Osteoblast (primary cell): ENCODE data around the gene CCDC146. TPM values are rescaled to one million over a fixed set of nuclear protein-coding genes. Genes with fewer than 3 reads are reported as not detected.

Experiments
- DNase-seq: peaks from one replicate; pipeline ENCODE4 v3.0.0; 2011; ENCODE audit warnings: low spot score, mixed read lengths; ENCODE audit not compliant: insufficient read length; ENCODE audit errors: missing footprints
- H2AFZ ChIP-seq: 2 replicates; pipeline ENCODE4 v1.6.0; 2011; ENCODE audit warnings: mild to moderate bottlenecking, low read length
- H3K27ac ChIP-seq: 2 replicates; pipeline ENCODE4 v1.5.1; 2011; ENCODE audit warnings: mild to moderate bottlenecking, low read depth, low read length, moderate library complexity
- H3K27me3 ChIP-seq: 2 replicates; pipeline ENCODE4 v1.6.0; 2012; ENCODE audit warnings: mild to moderate bottlenecking, control low read depth, inconsistent platforms, low read length, moderate library complexity; ENCODE audit not compliant: insufficient read depth
- H3K36me3 ChIP-seq: 2 replicates; pipeline ENCODE4 v1.5.1; 2011; ENCODE audit warnings: mild to moderate bottlenecking, low read length, control low read depth, moderate library complexity; ENCODE audit not compliant: insufficient read depth
- H3K4me1 ChIP-seq: 2 replicates; pipeline ENCODE4 v1.5.1; 2011; ENCODE audit warnings: mild to moderate bottlenecking, low read length, control low read depth, moderate library complexity; ENCODE audit not compliant: insufficient read depth
- H3K4me2 ChIP-seq: 2 replicates; pipeline ENCODE4 v1.6.0; 2011; ENCODE audit warnings: mild to moderate bottlenecking, low read length; ENCODE audit not compliant: insufficient read depth
- H3K4me3 ChIP-seq: fragments of 200-600 bp; sonication (generic); 3 replicates; pipeline ENCODE4 v1.5.1; 2012; ENCODE audit warnings: mild to moderate bottlenecking, low read length, inconsistent platforms; ENCODE audit not compliant: insufficient read depth
- H3K79me2 ChIP-seq: 2 replicates; pipeline ENCODE4 v1.6.0; 2012; ENCODE audit warnings: mild to moderate bottlenecking, low read length, control low read depth, inconsistent platforms; ENCODE audit not compliant: insufficient read depth
- H3K9me3 ChIP-seq: 2 replicates; pipeline ENCODE4 v1.5.1; 2011; ENCODE audit warnings: low read depth, low read length, control low read depth
- H4K20me1 ChIP-seq: 2 replicates; pipeline ENCODE4 v1.6.0; 2012; ENCODE audit warnings: mild to moderate bottlenecking, low read length, control low read depth; ENCODE audit not compliant: insufficient read depth
- total RNA-seq: library from RNA; depleted of rRNA; stranded (reverse); fragments of >200 nt; gene quantifications from 2 replicates; pipeline ENCODE4 v1.2.3, GENCODE V29; 2012
- TF ChIP-seq, protein P1 (sequence below): IDR thresholded peaks from 2 replicates; pipeline ENCODE4 v1.5.1; 2011; ENCODE audit warnings: mild to moderate bottlenecking, low read depth, low read length, moderate library complexity; ENCODE audit errors: extremely low read depth

CCDC146 gene
- total RNA-seq, 1 donor: 5.1 TPM

DNA sequence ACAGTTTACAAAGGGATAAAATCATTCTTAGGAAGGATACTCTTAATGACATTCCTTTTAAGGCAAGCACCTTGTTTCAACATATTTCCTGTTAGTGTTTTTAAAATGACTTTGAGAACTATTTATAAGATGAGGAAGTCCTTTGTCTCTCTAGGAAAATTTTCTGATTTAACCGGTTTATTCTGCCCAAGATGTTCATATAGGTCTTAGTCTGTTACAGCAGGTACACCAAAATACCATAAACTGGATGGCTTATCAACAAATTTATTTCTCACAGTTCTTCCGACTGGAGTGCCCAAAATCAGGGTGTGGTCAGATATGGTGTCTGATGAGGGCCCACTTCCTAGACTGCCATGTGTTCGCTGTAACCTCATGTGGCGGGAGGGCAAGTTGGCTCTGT, 215.8 kb downstream of the CCDC146 start:
- H4K20me1 ChIP-seq: no peaks in the 10 kb centered on the region
- no peak overlapping the region for H3K4me2 ChIP-seq
- no peak overlapping the region for H2AFZ ChIP-seq
- no peaks in the 10 kb centered on the region for H3K9me3 ChIP-seq
- H3K27ac ChIP-seq: no peak overlapping the region
- H3K79me2 ChIP-seq: no peaks in the 10 kb centered on the region
- no peaks in the 10 kb centered on the region for H3K36me3 ChIP-seq
- TF ChIP-seq, protein P1, sequence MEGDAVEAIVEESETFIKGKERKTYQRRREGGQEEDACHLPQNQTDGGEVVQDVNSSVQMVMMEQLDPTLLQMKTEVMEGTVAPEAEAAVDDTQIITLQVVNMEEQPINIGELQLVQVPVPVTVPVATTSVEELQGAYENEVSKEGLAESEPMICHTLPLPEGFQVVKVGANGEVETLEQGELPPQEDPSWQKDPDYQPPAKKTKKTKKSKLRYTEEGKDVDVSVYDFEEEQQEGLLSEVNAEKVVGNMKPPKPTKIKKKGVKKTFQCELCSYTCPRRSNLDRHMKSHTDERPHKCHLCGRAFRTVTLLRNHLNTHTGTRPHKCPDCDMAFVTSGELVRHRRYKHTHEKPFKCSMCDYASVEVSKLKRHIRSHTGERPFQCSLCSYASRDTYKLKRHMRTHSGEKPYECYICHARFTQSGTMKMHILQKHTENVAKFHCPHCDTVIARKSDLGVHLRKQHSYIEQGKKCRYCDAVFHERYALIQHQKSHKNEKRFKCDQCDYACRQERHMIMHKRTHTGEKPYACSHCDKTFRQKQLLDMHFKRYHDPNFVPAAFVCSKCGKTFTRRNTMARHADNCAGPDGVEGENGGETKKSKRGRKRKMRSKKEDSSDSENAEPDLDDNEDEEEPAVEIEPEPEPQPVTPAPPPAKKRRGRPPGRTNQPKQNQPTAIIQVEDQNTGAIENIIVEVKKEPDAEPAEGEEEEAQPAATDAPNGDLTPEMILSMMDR: no peak
- no peaks in the 10 kb centered on the region for H3K27me3 ChIP-seq
- DNase-seq: no peak
- H3K4me3 ChIP-seq: no peak overlapping the region
- H3K4me1 ChIP-seq: no peaks in the 10 kb centered on the region

- Histone ChIP-seq H3K27ac (no peak overlapping the region), H3K4me1 (no peaks in the 10 kb centered on the region), H3K27me3 (no peaks in the 10 kb centered on the region), H2AFZ (no peak overlapping the region), H3K79me2 (no peaks in the 10 kb centered on the region), H4K20me1 (no peaks in the 10 kb centered on the region), H3K4me2 (no peak overlapping the region), H3K4me3 (no peak overlapping the region), H3K9me3 (no peaks in the 10 kb centered on the region), H3K36me3 (no peaks in the 10 kb centered on the region)
- no peak for DNase-seq
- TF ChIP-seq, protein P1: no peak
These were observed 216.6 kb downstream of the CCDC146 start for GRCh38 chr7:77338883-77339629.

DNA sequence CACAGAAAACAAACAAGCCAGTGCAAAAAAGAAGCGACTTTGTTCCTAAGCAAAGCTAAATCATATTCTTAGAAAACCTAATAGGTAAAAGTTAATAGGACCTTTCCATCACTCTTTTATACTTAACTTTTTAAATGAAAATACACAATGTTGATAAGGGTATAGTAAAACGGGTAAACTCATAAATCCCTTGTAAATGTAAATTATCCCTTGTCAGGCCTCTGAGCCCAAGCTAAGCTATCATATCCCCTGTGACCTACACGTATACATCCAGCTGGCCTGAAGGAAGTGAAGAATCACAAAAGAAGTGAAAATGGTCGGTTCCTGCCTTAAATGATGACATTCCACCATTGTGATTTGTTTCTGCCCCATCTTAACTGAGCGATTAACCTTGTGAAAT, 217.3 kb downstream of the CCDC146 start:
- TF ChIP-seq, protein P1: no peak
- Histone ChIP-seq H3K27me3 (no peaks in the 10 kb centered on the region), H3K4me1 (no peaks in the 10 kb centered on the region), H3K27ac (no peak overlapping the region), H2AFZ (no peak overlapping the region), H4K20me1 (no peaks in the 10 kb centered on the region), H3K4me3 (no peak overlapping the region), H3K79me2 (no peaks in the 10 kb centered on the region), H3K36me3 (no peaks in the 10 kb centered on the region), H3K4me2 (no peak overlapping the region), H3K9me3 (no peaks in the 10 kb centered on the region)
- DNase-seq: no peak

Other genes with a start within 250 kb of the CCDC146 start
- not detected in 2 replicates for gene SPDYE17, start 90.3 kb upstream of the CCDC146 start, total RNA-seq
- not detected in 2 replicates for gene SPDYE18, start 60.1 kb upstream of the CCDC146 start, total RNA-seq
- gene FGL2, start 77.2 kb downstream of the CCDC146 start, total RNA-seq: under 0.01 TPM in 2 replicates